SK-N-SH (cell line): ENCODE measurements around the gene KLHL35.

Experiments used
- EZH2phosphoT487 ChIP-seq: fragments of 200-600 bp; sonication (generic); IDR thresholded peaks from 2 replicates; pipeline ENCODE4 v1.6.1; 2017; ENCODE audit warnings: low read depth, mixed run types, mild to moderate bottlenecking, antibody characterized with exemption, moderate library complexity, borderline replicate concordance
- POLR2AphosphoS5 ChIP-seq: IDR thresholded peaks from 2 replicates; pipeline ENCODE4 v1.6.1; 2012; ENCODE audit warnings: low read depth, low read length
- TF ChIP-seq, protein P1 (sequence below): fragments of 150-350 bp; IDR thresholded peaks from 2 replicates; pipeline ENCODE4 v1.6.1; 2017; ENCODE audit warnings: antibody characterized with exemption, low read length, low read depth, borderline replicate concordance
- TF ChIP-seq, protein P2 (sequence below): fragments of 200-600 bp; sonication (generic); IDR thresholded peaks from 2 replicates; pipeline ENCODE4 v1.6.1; 2017; ENCODE audit warnings: antibody characterized with exemption, mild to moderate bottlenecking, moderate library complexity
- TF ChIP-seq, protein P3 (sequence below): IDR thresholded peaks from 2 replicates; pipeline ENCODE4 v1.4.0; 2012; ENCODE audit warnings: low read depth

DNA sequence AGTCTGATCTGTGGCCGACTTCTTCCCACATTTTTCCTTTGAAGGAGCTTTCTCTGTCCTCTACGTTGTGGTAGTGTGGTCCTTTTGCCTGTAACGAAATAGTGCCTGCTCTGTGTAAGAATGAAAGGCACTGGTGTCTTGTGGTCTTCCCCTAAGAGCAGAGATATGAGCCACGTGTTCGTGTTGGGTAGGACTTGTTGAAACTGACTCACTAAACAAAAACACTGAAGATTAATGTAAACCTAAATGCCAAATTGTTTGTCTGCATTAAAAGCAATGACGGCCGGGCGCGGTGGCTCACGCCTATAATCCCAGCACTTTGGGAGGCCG, 43.8 kb downstream of the KLHL35 start:
- TF ChIP-seq, protein P1, sequence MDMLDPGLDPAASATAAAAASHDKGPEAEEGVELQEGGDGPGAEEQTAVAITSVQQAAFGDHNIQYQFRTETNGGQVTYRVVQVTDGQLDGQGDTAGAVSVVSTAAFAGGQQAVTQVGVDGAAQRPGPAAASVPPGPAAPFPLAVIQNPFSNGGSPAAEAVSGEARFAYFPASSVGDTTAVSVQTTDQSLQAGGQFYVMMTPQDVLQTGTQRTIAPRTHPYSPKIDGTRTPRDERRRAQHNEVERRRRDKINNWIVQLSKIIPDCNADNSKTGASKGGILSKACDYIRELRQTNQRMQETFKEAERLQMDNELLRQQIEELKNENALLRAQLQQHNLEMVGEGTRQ, result no peak
- TF ChIP-seq POLR2AphosphoS5 (no peak), EZH2phosphoT487 (no peak)
- TF ChIP-seq, protein P2, sequence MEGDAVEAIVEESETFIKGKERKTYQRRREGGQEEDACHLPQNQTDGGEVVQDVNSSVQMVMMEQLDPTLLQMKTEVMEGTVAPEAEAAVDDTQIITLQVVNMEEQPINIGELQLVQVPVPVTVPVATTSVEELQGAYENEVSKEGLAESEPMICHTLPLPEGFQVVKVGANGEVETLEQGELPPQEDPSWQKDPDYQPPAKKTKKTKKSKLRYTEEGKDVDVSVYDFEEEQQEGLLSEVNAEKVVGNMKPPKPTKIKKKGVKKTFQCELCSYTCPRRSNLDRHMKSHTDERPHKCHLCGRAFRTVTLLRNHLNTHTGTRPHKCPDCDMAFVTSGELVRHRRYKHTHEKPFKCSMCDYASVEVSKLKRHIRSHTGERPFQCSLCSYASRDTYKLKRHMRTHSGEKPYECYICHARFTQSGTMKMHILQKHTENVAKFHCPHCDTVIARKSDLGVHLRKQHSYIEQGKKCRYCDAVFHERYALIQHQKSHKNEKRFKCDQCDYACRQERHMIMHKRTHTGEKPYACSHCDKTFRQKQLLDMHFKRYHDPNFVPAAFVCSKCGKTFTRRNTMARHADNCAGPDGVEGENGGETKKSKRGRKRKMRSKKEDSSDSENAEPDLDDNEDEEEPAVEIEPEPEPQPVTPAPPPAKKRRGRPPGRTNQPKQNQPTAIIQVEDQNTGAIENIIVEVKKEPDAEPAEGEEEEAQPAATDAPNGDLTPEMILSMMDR, result no peak
- TF ChIP-seq, protein P3, sequence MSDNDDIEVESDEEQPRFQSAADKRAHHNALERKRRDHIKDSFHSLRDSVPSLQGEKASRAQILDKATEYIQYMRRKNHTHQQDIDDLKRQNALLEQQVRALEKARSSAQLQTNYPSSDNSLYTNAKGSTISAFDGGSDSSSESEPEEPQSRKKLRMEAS, result no peak
